SW480 (cell line): Measurements from ENCODE around the gene CTBP1.

Experiments
- DNase-seq: peaks from one replicate; pipeline ENCODE4 v3.0.0-alpha.2; 2016; ENCODE audit warnings: low spot score

CTBP1 gene

DNA sequence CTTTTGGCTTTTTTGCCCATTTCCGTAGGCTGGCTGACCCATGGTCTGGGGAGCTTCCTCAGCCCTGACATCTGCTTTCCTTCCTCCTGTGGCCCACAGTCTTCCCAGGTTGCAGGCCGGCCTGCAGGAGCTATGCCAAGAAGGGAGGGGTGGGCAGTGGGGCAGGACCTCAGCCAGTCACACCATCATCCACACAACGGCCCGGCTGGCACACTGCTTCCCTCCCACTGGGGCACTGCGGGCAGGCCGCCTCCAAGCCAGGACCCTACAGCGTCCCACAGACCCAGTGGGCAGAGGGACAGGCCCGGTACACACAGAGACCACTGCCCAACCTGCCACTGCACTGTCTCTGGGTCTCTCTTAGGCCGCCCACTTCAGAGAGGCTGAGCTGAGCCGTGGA is 38.0 kb downstream of the CTBP1 start:
- no peak for DNase-seq

- no peak for DNase-seq
Measured at GRCh38 chr4:1210241-1210841, 38.6 kb downstream of the CTBP1 start.

DNA sequence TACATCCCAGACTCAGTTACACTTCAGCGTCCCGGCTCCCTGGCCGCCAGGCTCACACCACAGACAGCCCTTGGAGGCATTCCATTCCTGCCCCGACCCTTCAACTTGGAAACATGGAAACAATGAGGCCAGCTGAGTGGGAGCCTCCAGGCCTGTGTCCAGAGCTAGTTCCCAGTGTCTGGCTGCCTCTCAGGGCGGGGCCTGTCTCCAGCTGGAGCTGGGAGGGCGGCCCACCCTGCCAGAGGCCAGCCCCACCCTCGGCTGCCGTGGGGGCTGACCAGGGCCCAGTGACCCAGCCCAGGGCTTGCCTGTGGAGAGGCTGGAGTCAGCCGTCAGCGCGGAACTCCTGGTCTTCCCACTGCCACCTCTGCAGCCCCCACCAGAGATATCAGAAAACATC is 39.1 kb downstream of the CTBP1 start:
- no peak for DNase-seq

DNA sequence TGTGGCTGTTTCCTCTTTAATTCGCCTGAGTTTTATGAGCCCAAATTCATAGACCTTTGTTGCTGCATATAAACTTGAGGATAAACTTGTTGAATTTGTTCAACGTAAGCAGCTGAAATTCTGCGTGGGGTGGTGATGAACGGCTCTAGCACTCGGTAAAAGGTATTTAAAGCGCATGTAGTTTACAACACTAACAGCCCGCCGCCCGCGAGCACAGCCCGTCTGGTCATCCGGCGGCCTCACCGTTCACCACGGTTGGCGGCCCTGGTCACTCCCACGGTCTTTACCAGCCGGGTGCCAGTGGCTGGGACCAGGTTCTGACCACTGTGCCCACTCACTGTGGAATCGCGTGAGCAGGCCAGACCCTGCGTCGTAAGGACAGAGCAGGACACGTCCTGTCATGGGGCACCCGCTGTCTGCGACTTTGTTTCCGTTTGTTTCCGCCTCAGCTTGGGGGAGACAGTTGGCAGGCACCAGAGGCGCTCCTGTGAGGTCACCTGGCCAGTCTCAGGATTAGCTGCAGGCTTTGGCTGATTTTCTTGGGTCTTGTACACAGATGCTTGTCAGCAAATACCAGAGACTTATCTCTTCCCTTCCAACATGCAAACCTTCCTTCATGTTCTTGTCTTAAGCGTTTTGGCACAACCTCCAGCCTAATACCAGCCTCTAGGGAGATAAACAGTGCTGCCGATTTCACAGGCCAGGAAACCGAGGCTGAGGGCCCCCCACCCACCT is 39.8 kb downstream of the CTBP1 start:
- DNase-seq, result no peak

- no peak for DNase-seq
Measured at GRCh38 chr4:1208266-1208961, 40.5 kb downstream of the CTBP1 start.

DNA sequence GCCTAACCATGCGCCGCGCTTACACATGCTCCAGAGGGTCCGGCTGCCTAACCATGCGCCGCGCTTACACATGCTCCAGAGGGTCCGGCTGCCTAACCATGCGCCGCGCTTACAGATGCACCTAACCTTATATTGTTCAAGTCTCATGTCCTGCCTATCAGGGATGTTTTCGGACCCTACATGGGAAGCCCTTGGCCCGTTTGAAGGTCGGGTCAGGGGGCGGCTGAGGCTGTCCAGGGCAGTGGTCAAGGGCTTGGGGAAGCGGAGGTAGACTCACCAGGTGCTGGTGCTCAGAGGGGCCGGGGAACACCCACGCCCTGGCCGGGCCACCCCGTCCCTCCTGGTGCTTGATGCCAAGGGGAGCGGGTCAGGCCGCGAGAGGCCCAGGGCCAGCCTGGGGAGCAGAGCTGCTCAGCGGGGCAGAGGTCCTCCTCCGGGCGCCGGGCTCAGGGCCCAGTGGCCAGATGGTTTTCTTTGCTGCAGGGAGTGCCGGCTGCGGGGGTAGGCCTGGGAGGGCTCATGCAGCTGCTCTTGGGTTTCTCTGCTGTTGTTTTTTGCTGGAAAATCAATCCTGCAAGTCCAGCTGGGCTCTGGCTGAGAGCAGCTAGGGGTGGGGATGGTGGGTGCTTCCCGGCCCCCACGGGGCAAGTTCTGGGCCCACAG is 41.2 kb downstream of the CTBP1 start:
- no peak for DNase-seq

GRCh38 chr4:1207157-1207470 is 41.8 kb downstream of the CTBP1 start:
- no peak for DNase-seq

DNA sequence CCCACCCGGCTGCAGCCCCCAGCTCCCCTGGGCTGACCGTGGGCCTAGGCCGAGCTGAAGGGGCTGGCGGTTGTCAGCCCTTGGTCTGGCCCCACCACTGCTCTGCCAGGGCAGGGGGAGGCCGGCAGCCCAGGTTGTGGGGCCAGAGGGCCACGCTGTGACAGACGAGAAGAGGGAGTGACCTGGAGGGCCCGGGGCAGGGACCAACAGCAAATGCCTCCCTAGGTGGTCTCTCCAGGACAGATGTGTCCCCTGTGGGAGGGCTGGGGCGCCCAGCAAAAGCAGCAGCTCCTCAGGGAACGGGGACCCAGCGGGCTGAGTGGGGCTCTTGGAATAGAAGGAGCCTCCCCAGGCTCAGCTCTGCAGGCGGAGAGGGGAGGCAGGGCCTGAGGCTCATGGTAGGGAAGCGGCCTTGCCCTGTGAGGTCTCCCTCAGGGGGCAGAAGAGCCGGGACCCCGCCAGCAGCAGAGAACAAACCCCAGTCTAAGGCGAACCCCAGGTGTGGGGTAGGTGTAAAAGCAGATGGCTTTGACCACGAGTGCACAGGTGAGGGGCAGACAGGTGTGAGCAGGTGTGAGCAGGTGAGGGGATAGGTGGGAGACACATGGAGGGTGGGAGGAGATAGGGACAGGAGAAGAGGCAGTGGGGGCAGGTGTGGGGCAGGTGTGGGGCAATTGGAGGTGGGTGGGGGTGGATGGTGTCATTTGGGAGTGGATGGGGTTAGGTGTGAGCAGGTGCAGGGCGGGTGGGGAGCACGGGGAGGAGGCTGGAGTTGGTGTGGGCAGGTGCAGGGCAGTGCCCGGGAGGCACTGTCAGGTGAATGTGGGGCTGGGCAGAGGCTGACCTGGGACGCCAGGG is 42.4 kb downstream of the CTBP1 start:
- no peak for DNase-seq

DNA sequence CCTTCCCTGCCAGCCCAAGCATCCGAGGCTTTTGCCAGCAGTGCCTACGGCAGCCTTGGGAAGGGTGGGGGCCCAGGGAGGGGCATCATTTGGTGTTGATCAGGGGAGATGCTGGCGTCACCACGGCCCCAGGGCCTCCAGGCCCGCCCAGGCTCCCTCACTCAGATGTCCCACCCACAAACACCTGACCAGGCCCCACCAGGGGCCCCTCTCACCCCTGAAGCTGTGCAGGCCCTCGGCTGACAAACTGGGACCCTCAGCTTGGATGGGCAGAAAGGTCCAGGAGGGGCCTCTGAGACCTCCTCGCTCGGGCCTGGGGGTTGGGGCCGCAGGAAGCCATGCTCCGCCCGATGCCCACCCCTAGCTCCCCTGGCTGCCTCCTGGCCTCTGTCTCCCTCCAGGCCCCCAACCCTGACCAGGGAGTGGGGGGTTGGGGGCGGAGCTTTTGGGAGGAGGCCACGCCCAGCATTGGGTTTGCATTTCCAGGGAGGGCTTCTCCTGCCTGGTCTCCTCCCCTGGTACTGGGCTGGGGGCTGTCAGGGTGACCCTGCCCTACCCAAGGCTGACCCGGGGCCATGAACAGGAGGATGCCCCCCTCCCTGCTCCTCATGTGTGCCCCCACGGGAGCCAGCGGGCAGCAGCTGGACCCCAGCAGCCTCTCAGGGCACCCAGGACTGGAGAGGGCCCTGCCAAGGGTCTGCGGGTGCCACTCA is 43.2 kb downstream of the CTBP1 start:
- no peak for DNase-seq

DNA sequence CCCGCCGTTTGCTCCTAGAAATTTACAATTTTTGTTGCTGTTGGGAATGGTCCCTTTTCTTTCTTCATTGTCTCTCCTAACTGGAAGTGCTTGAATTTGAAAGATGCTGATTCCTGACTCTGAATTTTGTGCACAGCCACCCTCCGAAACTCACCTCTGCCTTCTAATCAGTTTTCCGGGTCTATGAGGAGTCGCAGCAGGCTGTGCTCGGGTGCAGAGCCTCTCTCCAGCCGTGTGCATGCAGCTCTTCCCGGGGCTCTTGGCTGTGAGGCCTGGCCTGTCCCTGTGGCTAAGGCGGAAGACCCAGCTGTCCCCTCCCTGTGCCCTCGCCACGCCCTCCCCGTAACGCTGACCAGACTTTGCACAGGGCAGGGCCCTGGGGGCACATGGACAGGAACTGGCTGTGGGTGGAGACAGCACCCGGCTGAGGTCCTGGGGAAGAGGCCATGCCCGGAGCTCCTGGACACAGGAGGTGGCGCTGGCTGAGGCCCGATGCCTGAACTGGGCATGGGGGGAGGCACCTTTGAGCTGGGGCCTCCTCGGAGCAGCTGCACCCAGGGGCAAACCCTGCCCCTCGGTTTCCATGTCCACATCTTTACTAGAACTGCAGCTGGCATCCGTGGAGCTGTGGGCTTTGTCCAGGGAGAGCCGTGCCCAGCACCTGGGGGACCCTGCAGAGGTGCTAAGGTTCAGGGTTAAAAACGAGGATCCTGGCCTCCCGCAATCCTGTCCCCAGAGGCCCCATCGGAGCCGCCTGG is 43.9 kb downstream of the CTBP1 start:
- DNase-seq, result no peak

DNA sequence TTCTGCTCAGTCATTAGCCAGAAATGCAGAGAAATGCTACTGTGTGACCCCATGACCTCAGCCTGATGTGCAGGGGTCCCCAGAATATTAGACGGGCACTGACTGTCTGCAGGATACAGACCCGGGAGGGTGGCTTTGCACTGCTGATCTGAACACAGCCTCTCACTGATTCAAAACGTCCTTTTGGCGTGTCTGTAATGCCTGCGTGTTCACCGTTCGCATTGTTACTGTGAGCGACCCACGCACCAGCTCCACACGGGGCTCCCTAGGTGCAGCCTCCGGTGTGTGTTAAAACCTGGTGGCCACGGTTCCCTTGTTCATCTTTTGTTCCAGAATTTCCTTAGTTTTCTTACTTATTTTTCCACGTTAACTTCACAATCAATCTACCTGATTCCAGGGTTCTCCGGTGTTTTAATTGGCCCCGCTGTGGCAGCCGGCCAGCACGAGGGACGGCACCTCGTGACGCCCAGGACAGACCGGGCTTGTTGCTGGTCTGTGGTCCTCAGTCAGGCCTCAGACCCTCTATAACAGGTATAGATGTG is 44.6 kb downstream of the CTBP1 start:
- no peak for DNase-seq

DNA sequence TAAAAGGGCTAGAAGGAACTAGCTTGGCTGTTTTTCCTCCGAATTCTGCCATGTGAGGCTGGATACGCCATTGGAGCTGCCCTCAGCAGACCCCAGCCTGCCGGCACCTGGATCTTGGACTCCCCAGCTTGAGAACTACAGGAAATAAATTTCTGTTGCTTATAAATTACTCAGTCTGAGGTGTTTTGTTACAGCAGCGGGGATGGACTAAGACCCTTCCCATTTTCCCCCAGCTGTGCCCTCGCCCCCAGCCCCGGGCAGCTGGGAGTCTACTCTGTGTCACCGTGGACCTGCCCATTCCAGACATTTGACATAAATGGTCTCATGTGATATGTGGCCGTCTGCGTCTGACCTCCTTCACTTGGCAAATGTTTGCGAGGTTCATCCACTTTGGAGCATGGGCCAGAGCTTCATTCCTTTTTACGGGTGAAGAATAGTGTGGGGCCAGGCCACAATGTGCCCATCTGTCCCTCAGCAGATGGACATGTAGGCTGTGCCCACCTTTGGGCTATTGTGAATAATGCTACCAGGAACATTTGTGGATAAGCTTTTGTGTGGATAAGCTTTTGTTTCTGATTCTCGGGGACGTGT is 45.8 kb downstream of the CTBP1 start:
- DNase-seq, result no peak

DNA sequence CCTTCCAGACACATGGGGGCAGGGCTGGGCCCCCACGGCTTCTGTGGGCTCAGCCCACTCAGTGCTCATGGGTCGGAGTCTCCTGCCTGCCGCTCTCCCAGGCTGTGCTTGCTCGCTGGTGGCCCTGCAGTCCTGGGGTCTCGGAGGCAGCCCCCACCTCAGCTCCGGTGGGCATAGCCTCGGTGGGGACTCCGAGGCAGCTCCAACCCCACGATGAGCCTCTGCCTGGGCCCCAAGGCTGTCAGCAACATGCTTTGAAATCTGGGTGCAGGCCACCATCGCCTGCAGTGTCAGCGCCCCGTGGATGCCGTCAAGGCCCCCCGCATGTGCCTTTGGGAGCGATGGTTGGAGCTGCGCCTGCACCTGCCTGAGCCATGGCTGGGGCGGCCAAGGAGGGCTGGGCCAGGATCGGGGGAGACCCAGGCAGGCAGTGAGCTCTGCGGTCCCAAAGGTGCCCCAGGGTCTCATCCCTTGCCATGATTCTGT is 46.4 kb downstream of the CTBP1 start:
- no peak for DNase-seq

- DNase-seq, result no peak
Measured at GRCh38 chr4:1201851-1202525, 46.9 kb downstream of the CTBP1 start.

DNA sequence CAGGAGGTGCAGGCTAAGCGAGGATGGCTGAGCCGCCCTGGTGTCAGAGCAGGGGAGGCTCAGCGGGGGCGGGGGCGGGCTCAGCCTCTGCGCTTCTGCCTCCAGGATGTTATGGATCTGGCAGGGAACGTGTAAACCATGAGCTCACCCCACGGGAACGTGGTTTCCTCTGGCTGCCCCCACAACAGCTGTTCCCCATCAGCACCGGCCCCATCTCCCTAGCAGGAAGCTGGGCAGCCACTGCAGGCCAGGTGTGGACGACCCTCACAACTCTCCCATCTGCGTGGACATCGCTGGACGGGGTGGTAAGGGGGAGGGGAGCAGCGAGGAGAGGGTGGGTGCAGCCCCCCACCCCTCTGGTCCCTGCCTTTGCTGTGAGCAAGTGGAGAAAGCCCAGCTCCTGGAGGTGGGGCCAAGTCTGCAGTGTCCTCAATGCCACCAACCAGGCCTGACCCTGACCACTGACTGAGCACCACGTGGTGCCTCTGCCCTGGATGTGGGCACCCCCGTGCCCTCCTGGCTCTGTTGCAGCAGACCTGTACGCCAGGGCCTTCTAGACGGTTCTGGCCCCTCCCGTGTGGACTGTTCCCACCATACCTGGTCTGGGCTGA is 48.4 kb downstream of the CTBP1 start:
- no peak for DNase-seq

DNA sequence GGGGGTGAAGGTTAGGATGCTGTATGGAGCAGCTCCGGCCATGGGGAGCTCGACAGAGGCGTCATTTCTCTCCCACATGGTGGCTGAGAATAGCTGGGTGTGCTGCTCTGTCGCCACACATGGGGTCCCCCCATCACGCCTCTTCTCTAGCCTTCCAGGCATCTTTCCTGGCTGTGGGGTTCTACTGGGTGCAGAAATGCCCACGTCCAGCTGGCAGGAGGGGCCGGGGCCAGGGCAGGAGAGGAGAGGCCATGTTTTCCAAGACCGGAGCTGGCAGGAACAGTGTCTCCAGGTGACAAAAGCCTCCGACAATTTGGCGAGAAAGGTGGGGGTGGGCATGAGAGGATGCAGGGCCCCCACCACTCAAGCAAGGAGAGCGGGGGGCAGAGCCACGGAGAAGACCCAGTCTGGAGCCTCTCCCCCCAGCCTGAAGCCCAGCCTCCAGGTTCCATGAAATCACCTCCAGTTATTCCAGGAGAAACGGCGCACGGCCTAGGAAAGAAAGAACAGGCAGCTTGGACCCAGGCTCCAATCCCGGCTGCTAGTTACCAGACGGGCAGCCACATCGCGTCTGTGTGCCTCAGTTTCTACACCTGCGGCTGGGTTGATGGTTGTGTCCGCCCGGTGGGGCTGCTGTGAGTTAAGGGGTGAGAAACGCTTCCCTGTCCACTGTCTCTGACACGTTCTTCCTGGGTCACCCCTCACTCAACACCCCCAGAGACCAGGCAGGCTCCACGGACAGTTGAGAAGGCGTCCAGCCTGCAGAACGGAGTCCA is 49.2 kb downstream of the CTBP1 start:
- DNase-seq, result no peak

DNA sequence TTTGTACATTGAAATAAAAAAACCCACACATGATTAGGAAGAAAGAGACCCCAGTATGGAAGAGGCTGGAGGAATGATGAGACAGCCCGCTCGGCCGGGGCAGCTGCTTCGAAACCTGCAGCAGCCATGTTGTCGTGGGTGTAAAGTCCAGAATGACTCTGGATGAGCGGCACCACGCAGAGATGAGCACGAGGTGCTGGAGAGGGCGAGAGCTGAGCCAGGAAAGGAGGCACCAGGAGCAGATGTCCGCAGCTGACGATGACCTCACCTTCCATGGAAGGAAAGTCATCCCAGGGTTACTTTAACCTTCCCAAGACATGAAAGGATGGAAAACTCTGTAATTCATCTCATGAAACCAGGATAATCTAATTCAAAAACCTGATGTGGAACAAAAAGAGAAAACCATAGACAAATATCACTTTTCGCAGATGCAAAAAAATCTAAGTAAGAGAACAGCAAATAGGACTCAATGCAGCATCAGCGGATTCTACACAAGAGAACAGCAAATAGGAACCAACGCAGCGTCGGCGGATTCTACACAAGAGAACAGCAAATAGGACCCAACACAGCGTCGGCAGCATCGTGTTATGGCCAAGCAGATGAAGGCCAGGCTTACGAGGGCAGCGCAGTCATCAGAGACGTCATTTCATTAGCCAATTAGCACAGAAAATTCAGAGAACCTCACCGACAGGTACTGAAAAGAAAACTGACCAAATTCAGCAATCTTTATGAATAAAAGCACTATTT is 50.7 kb downstream of the CTBP1 start:
- DNase-seq, result no peak
